ENCODE results near the gene NEAT1. TPM values are rescaled to one million over a fixed set of nuclear protein-coding genes. Genes with fewer than 3 reads are reported as not detected.

Gene NEAT1
- total RNA-seq, 1 donor from 2014 or later = 74.6 TPM

DNA sequence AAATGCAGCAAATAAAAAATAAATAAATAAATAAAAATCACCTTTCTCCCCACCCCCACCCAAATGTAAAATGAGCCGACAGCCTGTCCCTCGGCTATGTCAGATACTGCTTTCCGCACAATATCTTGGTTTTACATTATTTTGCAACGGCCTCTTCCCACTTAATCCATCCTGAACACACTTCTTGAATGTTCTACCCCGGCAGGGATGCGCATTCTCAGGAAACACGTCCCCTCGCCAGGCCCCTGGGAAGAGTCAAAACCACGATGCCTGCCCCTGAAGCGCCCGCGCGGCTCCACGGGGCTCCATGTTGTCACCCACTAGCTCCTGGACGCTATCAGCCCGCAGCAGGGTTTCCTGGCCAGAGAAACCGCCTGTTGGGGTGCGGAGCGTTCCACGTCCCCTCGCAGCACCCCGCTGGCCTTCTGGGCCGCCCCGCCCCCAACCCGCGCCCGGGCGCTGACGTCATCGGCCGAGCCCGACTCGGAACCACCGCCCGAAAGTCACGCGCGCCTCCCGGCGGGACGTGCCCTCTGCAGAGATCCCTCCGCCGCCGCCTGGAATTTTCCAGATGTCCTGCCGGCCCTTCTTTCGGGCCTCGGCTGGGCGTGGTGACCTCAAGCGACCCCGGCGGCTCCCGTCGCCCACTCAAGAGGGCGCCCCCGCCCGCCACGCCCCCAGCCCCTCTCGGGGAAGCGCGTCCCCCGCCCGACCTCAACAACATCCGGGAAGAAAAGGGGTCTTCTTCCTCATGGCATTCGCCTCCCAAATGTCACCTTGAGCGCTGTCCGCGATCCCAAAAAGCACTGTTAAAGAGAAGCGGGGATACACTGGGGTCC, 585 bp upstream of the NEAT1 start:
- peak; percentile 97 for DNase-seq (ENCODE audit: low spot score)

DNA sequence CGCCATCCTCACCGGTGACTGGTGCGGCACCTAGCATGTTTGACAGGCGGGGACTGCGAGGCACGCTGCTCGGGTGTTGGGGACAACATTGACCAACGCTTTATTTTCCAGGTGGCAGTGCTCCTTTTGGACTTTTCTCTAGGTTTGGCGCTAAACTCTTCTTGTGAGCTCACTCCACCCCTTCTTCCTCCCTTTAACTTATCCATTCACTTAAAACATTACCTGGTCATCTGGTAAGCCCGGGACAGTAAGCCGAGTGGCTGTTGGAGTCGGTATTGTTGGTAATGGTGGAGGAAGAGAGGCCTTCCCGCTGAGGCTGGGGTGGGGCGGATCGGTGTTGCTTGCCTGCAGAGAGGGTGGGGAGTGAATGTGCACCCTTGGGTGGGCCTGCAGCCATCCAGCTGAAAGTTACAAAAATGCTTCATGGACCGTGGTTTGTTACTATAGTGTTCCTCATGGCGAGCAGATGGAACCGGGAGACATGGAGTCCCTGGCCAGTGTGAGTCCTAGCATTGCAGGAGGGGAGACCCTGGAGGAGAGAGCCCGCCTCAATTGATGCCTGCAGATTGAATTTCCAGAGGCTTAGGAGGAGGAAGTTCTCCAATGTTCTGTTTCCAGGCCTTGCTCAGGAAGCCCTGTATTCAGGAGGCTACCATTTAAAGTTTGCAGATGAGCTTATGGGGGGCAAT, 1.1 kb downstream of the NEAT1 start:
- peak; percentile 32 for DNase-seq (ENCODE audit: low spot score)

GRCh38 chr11:65424205-65425104, 1.9 kb downstream of the NEAT1 start:
- peak; percentile 35 for DNase-seq (ENCODE audit: low spot score)

GRCh38 chr11:65425105-65425970, 2.7 kb downstream of the NEAT1 start:
- no peak for DNase-seq (ENCODE audit: low spot score)

DNA sequence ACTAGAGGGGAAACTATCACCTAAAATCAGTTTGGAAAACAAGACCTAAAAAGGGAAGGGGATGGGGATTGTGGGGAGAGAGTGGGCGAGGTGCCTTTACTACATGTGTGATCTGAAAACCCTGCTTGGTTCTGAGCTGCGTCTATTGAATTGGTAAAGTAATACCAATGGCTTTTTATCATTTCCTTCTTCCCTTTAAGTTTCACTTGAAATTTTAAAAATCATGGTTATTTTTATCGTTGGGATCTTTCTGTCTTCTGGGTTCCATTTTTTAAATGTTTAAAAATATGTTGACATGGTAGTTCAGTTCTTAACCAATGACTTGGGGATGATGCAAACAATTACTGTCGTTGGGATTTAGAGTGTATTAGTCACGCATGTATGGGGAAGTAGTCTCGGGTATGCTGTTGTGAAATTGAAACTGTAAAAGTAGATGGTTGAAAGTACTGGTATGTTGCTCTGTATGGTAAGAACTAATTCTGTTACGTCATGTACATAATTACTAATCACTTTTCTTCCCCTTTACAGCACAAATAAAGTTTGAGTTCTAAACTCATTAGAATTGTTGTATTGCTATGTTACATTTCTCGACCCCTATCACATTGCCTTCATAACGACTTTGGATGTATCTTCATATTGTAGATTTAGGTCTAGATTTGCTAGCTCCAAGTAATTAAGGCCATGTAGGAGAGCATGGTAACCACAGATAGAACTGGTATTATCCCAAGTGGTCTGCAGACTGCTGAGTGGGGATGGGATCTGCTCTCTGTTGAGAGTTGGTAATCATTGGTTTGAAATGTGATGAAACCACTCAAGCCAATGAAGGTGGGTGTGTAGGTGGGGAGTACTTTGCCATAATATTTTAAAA, 3.6 kb downstream of the NEAT1 start:
- peak; percentile 88 for DNase-seq (ENCODE audit: low spot score)

DNA sequence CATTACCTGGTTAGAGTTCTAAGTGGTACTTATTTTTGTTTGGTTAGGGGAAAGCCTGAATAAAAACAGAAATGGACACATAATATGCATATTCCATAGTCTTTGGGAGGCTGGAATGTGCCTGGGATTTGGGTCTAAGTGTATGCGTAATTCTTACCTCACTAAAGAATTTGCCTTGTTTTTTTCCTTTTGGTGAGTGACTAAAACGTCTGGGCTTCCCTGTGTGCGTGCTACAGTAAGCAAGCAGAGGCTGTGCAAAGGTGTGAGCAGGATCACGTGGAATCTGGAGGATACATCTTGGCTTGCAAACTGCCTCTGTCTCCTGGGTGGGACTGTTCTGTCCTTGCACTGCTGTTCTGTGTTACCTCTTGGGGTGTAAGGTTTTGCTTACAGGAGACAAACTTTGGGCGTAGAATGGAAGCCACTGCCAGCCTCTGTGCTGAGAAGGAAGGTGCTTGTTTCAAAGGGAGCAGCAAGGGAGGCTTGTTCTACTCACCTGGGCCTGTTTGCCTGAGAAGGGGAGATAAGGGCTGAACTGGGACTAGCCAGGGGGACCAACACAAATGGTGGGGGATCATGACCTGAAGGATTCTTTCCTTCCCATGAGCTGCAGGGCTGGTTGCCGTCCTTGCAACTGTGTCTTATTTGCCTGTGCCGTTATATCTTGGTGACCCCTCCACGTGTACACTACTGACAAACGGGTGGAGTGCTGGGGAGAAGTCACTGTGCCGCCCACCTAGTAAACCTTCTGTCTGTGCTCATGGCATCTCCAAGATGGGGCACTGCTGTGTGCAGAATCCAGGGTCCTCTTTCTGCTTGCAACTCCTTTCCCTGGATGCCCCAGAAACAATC, 4.5 kb downstream of the NEAT1 start:
- DNase-seq (ENCODE audit: low spot score) = no peak

GRCh38 chr11:65427691-65428577, 5.3 kb downstream of the NEAT1 start:
- DNase-seq (ENCODE audit: low spot score) = no peak

- DNase-seq (ENCODE audit: low spot score) = no peak
These were observed 6.0 kb downstream of the NEAT1 start for GRCh38 chr11:65428578-65429067.

DNA sequence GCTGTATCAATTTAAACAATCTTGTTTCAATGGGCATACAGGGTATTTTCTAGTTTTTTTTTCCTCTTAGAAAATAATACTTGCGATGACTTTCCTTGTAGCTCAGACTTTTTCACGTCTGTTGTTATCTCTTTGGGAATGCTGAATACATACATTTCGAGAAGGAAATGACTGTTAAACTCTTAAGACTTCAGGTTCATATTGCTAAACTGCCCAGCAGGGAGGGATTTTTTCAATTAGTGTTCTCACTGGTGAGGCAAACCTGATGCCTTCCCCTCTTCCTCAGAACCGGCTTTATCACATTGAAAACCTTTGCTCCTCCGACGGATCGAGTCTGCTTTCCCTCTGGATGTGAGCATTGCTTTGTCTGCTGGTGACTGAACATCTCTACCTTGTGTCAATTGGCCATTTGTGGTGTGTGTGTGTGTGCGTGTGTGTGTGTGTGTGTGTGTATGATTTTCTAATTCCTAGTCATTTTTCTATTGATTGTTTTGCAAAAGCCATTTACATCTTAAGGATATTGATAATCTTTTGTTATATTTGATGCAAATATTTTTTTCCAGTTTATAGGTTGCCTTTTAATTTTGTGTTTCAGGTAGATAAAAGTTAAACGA, 6.6 kb downstream of the NEAT1 start:
- no peak for DNase-seq (ENCODE audit: low spot score)

GRCh38 chr11:65429724-65430405, 7.3 kb downstream of the NEAT1 start:
- peak; percentile 74 for DNase-seq (ENCODE audit: low spot score)

GRCh38 chr11:65430406-65431217, 8.0 kb downstream of the NEAT1 start:
- DNase-seq (ENCODE audit: low spot score) = no peak

DNA sequence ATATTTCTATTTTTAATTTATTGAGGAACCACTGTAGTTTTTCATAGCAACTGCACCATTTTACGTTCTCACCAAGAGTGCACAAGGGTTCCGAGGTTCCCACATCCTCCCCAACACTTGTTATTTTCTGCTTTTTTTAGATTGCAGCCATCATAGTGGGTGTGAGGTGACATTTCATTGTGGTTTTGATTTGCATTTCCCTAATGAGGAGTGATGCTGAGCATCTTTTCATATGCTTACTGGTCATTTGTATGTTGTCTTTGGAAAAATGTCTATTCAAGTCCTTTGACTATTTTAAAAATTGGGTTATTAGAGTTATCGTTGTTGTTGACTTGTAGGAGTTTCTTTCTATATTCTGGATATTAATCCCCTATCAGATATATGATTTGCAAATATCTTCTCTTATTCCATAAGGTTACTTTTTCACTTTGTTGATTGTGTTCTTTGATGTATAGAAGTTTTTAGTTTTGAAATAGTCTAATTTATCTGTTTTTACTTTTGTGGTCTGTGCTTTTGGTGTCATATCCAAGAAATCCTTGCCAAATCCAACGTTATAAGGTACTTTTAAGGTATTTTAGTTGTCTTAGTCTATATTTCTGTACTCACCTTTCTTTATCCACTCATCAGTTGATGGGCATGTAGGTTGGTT, 9.0 kb downstream of the NEAT1 start:
- DNase-seq (ENCODE audit: low spot score) = no peak

DNA sequence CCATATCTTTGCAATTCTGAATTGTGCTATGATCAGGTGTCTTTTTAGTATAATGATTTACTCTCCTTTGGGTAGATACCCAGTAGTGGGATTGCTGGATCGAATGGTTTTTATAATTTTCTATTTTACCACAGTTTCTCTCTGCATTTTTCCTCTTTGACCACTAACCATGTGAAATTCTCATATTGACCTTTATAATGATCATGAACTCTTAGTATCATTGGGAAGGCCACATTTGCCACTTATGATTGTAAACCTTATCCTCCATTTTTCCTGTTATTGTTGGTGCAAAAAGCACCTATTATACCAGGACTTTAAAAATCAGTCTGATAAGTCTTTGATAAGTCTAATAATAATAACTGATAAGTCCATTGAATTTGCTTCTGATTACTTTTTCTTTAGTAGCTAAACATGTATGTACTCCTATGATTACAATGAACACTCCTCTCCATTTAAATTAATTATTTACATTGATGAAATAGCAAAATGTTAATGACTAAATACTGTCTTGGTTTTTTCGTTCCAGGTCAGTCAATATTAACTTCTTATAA, 9.6 kb downstream of the NEAT1 start:
- DNase-seq (ENCODE audit: low spot score) = no peak

DNA sequence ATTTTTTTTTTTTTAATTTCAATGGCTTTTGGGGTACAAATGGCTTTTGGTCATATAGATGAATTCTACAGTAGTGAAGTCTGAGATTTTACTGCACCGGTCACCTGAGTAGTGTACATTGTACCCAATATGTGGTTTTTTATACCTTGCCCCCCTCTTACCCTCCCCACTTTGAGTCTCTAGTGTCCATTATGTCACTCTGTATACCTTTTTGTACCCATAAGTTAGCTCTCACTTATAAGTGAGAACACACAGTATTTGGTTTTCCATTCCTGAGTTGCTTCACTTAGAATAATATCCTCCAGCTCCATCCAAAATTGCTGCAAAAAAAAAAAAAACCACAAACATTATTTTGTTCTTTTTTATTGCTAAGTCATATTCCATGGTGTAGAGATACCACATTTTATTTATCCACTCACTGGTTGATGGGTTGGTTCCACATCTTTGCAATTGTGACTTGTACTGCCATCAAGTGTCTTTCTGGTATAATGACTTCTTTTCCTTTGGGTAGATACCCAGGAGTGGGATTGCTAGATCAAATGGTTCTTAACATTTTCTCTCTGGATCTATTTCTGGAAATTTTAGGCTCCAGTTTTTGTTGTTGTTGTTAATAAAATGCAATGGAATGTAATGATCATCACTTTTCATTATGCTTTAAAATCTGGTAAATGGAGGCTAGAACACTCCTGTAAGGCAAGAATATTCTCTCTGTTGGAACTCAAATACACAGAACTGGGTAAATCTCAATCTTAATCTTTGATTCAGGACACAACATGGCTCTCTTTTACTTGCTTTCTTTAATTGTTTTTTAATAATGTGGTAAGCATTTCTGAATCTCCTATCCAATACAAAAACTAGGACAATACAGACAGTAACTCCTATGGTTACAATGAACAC, 10.3 kb downstream of the NEAT1 start:
- DNase-seq (ENCODE audit: low spot score) = no peak

Data from umbilical cord (tissue), 2 donors.